GM18870 (cell line): ENCODE results near the gene CDH12.

Source experiments
- ATAC-seq: cut with Tn5 transposase; IDR thresholded peaks from one replicate; pipeline ENCODE4 v1.9.1; 2021; ENCODE audit warnings: moderate library complexity; ENCODE audit not compliant: unreplicated experiment

Gene CDH12

GRCh38 chr5:21784487-21784886 is 1068.7 kb downstream of the CDH12 start:
- ATAC-seq, result no peak

DNA sequence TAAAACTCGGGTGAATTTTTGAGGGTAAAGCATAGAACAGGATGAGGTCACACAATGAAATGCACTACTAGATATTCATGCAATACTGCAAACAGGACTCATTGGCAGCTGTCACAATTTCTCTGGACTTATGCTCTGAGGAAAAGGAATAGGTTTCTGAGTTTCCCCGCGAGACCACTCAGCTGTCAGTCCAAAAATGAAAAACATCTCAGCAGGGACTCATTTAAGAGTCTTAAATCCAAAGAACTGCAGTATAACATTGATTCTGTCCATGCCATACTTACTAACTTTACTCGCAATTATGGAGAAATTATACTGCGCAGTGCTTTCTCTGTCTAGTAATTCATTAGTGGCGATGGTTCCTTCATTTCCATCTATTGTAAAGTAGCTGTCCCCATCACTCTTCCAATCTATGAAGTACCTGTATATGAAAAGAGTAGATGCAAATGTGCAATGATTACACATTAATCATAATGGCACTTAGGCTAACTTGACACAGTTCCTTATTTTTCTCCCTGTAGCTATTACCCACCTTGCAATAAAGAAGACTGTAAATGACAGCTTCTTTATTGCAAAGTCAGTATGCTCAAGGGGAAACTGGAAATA is 1070.0 kb downstream of the CDH12 start:
- ATAC-seq, result no peak

DNA sequence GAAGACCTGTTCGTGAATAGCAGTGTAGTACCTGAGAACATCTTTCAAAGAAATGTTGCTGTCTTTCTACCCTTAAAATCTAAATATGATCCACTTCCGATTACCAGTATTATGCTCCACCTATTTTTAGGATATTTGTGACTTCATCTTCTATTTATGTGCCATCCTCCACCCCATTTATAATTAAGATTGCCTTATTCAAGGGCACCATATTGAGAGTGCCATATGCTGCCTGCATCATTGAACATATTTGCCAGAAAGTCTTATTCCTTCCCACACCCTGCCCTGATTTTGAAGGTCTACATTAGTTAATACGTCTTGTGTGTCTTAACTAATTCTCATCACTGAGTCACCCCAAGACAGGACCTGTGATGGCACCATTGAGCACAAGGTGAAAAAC is 1076.7 kb downstream of the CDH12 start:
- no peak for ATAC-seq

- ATAC-seq, result no peak
These were observed 1078.3 kb downstream of the CDH12 start for GRCh38 chr5:21774801-21775200.

GRCh38 chr5:21774281-21774680 is 1078.9 kb downstream of the CDH12 start:
- no peak for ATAC-seq

DNA sequence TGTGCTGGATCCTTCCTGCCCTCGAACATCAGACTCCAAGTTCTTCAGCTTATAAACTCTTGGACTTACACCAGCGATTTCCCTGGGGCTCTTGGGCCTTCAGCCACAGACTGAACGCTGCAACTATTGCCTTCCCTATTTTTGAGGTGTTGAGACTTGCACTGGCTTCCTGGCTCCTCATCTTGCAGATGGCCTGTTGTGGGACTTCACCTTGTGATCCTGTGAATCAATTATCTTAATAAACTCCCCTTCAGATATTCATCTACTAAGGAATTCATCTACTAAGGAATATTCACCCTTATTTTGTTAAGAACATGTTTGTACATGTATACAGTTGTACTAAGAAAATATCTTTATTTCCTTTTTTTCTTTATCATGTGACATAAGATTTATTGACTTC is 1079.7 kb downstream of the CDH12 start:
- ATAC-seq, result no peak

DNA sequence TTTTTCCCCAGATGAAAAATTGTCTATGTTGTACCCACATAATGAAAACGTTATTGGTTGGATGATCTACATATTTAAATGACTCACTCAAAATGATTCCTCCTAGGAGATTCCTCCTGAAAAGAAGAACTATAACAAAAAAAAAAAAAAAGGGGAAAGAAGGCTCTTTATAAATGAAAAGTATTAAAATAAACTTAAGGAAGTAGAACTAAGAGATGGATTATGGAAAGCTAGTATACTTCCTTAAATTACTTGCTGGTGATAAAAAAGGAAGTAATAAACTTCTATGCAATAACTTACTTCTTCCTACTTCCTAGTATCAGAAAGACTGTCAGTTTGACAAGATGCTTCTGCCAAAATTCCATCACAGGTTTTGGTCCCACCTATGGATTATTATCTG is 1087.7 kb downstream of the CDH12 start:
- ATAC-seq, result no peak

DNA sequence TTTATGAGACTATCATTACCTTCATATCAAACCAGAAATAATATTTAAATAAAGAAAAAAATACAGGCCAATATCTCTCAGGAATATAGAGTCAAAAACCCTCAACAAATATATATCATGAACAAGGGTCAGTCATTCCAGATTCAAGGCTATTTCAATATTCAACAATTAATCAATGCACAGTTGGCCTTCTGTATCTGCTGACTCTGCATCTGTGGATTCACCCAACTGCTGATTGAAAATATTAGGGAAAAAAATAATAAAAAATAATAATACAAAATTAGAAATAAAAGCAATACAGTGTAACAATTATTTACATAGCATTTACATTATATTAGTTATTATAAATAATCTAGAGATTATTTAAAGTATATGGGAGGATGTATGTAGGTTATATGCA is 1114.0 kb downstream of the CDH12 start:
- ATAC-seq, result no peak

DNA sequence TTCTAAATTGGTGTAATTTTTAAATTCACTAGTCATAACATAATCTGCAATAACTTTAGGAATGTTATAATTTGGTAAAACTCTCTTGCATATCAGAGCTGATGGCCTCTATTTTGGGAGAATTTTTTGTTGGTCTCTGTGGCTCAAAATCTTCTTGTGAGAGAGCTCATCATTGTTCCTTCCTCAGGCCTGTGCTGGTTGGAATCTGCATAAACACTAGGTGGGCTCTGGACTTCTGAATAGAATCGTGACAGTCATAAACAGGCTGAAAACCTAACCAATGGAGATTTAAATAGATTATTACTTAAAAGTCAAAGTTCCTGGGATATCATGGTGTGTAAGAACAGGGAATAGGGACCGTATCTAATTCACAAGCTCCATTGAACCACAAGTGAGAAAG is 1129.6 kb downstream of the CDH12 start:
- no peak for ATAC-seq

GRCh38 chr5:21711866-21712758 is 1141.0 kb downstream of the CDH12 start:
- ATAC-seq, result no peak

- no peak for ATAC-seq
These were observed 1143.4 kb downstream of the CDH12 start for GRCh38 chr5:21709770-21710169.

DNA sequence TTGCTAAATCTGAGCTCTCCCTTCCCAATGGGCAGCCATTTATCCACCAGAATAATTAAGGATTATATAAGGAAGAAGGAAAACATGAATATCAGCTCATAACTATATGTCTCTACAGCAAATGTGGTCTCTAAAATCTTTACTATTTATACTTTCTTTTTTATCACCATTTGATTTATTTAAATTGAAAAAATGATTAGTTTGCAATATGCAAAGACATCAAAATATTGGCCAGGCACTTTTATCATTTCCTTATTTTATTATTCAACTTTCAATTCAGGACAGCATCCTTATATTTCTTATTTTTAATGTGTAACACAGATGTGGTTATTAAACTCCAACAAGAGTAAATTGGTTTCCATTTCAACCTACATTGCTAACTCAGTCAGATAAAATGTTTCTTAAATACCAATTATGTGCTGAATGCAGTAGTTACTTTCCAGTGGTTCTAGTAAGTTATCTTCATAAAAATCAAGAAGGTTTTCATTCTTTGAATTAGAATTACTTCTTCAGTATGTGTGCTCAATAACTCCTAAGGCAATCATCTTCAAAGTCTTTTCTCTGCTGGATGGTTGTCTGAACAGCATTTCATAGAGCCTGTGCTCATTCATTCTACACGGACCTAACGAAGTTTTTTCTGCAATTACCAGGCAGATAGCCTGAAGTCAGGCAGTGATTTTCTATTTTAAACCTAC is 1148.0 kb downstream of the CDH12 start:
- ATAC-seq, result no peak

DNA sequence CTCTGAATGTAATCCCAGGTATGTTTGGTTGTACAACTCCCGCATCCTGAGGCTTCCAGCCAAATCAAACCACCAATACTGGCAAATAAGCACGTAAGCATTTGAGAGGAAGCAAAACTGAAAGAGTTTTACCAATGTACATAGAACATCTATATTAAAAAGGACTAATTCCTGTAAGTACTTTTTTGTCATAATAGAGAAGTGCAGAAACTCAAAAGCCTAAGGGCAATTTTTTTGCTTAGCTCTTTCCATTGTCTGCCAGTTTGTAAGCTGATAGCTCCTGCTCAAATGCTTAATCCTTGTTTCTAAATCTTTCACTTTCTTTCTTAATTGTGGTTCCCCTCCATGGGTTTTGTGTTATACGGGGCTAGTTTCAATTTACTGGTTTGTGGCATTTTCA is 1151.8 kb downstream of the CDH12 start:
- peak; percentile 56 for ATAC-seq
